Muscle layer of colon (tissue), 2 donors: ENCODE results near the gene USH2A.

Experiments used
- H3K27ac ChIP-seq: one replicate; pipeline ENCODE4 v1.7.0; 2013; ENCODE audit warnings: low read depth, mild to moderate bottlenecking, low read length, moderate library complexity
- H3K27me3 ChIP-seq, 2 donors: one replicate each; pipeline ENCODE4 v1.7.0; 2013; ENCODE audit warnings: low read length in 2 of 2, mild to moderate bottlenecking in 2 of 2; ENCODE audit not compliant: insufficient read depth in 2 of 2, control insufficient read depth in 1 of 2
- H3K36me3 ChIP-seq: one replicate; pipeline ENCODE4 v1.7.0; 2013; ENCODE audit warnings: mild to moderate bottlenecking, low read length; ENCODE audit not compliant: insufficient read depth
- H3K4me1 ChIP-seq: one replicate; pipeline ENCODE4 v1.7.0; 2013; ENCODE audit warnings: mild to moderate bottlenecking, low read length; ENCODE audit not compliant: insufficient read depth
- H3K4me3 ChIP-seq, 2 donors: one replicate each; pipeline ENCODE4 v1.7.0; 2013; ENCODE audit warnings: low read length in 2 of 2, low read depth in 1 of 2, mild to moderate bottlenecking in 1 of 2, moderate library complexity in 1 of 2
- H3K9ac ChIP-seq: one replicate; pipeline ENCODE4 v1.7.0; 2013; ENCODE audit warnings: low read length
- H3K9me3 ChIP-seq: one replicate; pipeline ENCODE4 v1.7.0; 2013; ENCODE audit warnings: mild to moderate bottlenecking, low read length
- donor health status: abdominal sarcoma.
- donor health status: Adenocarcinoma of cecum.

Gene USH2A

GRCh38 chr1:215986401-215986800 is 436.8 kb downstream of the USH2A start:
- H3K4me3 ChIP-seq: no peak overlapping the region

DNA sequence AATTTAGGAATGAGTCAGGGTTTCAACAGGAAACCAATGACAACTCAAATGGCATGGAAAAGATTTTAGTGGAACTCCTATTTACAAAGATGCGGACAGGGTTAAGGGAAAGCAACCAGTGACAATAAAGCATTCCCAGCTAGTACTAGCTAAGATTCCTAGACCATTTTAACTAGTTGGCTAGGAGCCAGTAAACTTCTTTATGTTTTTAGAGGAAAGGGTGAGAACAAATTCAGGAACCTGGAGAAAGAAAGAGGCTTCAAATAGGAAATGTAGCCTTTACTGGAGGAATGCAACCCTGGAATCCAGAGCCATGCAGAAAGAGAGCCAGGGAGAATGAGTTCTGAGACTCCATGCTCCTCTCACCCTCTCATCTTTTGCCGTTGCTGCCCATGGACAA is 439.6 kb downstream of the USH2A start:
- H3K27ac ChIP-seq: no peak overlapping the region
- no peak overlapping the region for H3K9ac ChIP-seq
- no peaks in the 10 kb centered on the region for H3K27me3 ChIP-seq
- no peaks in the 10 kb centered on the region for H3K4me1 ChIP-seq
- H3K36me3 ChIP-seq: no peaks in the 10 kb centered on the region
- no peak overlapping the region for H3K4me3 ChIP-seq
- no peaks in the 10 kb centered on the region for H3K9me3 ChIP-seq

More at GRCh38 chr1:215986401-215986800, 436.8 kb downstream of the USH2A start:
- no peaks in the 10 kb centered on the region for H3K9me3 ChIP-seq
- H3K27ac ChIP-seq: no peak overlapping the region
- no peaks in the 10 kb centered on the region for H3K27me3 ChIP-seq
- H3K4me1 ChIP-seq: no peaks in the 10 kb centered on the region
- H3K36me3 ChIP-seq: no peaks in the 10 kb centered on the region
- no peak overlapping the region for H3K9ac ChIP-seq

DNA sequence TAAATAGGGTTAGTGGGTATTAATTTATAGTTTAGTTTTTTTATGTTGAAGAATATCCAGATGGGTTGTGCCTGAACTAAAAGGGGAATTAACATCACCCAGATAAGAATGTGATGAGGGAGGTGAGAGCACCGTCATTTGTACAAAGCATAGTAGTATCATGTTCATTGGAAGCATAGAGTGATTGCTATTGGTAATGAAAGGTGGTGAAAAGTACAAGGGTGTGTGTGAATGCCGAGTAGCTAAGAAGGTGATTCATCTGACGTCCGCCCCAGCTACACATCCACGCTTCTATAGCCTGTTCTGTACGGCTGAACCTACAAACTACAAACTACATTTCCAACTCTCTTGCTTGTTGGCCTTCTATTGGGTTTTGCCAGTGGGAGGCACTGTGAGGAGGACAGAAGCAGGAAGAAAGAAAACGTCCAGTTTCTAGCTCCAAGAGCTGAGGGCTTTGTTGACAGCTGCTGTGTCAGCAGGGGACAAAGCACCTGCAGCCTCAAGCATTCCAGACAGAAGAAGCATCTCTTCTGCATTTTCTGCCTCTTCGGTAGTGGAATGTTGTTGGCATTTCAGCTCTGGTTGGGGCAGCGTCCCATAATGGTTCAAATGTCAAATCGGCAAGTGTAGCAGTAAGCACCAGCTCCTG is 451.3 kb downstream of the USH2A start:
- no peaks in the 10 kb centered on the region for H3K27me3 ChIP-seq
- no peaks in the 10 kb centered on the region for H3K9me3 ChIP-seq
- H3K4me3 ChIP-seq: no peak overlapping the region
- H3K4me1 ChIP-seq: peaks cover 8% of the 10 kb centered on the region
- H3K27ac ChIP-seq: no peak overlapping the region
- no peaks in the 10 kb centered on the region for H3K36me3 ChIP-seq
- H3K9ac ChIP-seq: no peak overlapping the region

DNA sequence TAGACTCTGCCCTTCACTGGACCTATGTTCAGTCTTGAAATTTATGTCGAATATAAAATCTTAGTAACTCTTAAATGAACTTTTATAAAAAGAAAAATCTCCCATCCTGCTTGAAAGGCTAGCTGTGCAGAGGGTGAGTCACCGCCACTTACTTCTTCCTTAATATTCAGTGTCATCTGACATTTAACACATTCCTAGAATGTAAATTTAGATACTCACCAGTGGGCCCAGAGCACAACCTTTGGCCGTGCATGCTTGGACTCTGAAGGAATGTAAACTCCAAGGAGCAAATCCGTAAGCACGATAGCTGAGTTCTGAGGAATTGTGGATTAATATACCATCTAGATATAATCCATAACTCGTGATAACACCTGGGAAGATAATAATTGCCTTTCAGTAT is 452.8 kb downstream of the USH2A start:
- Histone ChIP-seq H3K4me1 (peaks cover 8% of the 10 kb centered on the region), H3K4me3 (no peak overlapping the region), H3K9me3 (no peaks in the 10 kb centered on the region), H3K9ac (no peak overlapping the region), H3K27ac (no peak overlapping the region), H3K27me3 (no peaks in the 10 kb centered on the region), H3K36me3 (no peaks in the 10 kb centered on the region)

- H3K9ac ChIP-seq: no peak overlapping the region
- no peaks in the 10 kb centered on the region for H3K27me3 ChIP-seq
- H3K27ac ChIP-seq: no peak overlapping the region
- H3K9me3 ChIP-seq: no peaks in the 10 kb centered on the region
- H3K4me3 ChIP-seq: no peak overlapping the region
- H3K4me1 ChIP-seq: no peaks in the 10 kb centered on the region
- H3K36me3 ChIP-seq: no peaks in the 10 kb centered on the region
These were observed 459.6 kb downstream of the USH2A start for GRCh38 chr1:215963621-215964020.

DNA sequence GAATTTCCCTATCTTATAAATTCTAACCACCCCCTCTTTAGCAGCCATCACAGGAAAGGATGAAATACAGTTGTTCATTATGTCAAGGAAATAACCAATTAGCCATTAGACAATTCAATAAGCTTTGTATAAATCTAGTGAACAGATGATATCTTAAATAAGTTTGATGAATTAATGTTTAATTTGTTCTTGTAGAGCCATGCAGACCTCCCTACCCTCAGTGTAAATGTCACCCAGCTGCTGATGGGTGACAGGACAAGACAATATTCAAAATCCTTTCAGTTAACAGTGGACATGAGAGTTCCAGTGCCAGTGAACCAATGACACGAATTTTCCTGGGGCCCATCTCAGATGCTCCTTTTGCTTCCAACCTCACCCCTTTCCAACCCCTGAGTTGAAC is 460.2 kb downstream of the USH2A start:
- Histone ChIP-seq H3K27ac (no peak overlapping the region), H3K27me3 (no peaks in the 10 kb centered on the region), H3K9ac (no peak overlapping the region), H3K9me3 (no peaks in the 10 kb centered on the region), H3K4me3 (no peak overlapping the region), H3K36me3 (no peaks in the 10 kb centered on the region), H3K4me1 (no peaks in the 10 kb centered on the region)

GRCh38 chr1:215958841-215959240 is 464.4 kb downstream of the USH2A start:
- H3K4me3 ChIP-seq: no peak overlapping the region
- no peaks in the 10 kb centered on the region for H3K36me3 ChIP-seq
- no peak overlapping the region for H3K27ac ChIP-seq
- H3K9me3 ChIP-seq: no peaks in the 10 kb centered on the region
- H3K4me1 ChIP-seq: no peaks in the 10 kb centered on the region
- no peak overlapping the region for H3K9ac ChIP-seq
- no peaks in the 10 kb centered on the region for H3K27me3 ChIP-seq

DNA sequence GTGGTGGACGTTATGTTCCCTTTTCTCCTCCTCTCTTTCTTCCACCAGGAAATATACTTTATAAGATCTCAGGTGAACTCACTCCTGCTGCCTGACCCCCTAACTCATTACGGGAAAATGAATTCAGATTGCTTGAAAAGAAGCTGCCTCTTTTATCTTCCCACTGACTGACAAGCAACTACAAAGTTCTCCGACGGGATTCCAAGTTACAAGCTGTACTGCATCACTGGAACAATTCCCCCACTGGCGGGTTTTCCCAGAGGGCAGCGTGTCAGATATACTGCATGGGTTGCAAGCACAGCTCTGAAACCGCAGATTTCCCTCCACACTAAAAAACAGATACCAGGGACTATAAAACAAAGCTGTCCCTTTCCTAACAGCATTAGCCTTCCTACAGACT is 465.6 kb downstream of the USH2A start:
- Histone ChIP-seq H3K9me3 (no peaks in the 10 kb centered on the region), H3K36me3 (no peaks in the 10 kb centered on the region), H3K27me3 (no peaks in the 10 kb centered on the region), H3K9ac (no peak overlapping the region), H3K27ac (no peak overlapping the region), H3K4me3 (no peak overlapping the region), H3K4me1 (no peaks in the 10 kb centered on the region)

DNA sequence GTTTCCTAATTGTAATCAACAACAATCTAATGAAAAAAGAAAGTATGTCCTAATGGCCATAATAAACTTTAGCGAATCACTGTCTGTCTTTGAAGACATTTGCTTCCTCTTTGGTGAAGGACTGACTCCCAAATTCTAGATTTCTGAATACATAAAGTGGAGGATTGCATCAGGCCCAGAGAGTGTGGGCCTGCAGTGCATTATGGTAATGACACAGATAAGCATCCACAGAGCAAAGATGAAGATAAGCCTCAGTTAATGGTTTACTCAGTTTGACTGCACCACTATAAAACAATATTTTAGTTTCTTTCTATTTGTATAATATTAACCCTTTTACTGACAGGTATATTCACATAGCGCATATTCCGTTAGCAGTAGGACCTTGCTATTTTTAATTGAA is 490.7 kb downstream of the USH2A start:
- no peak overlapping the region for H3K27ac ChIP-seq
- H3K9ac ChIP-seq: no peak overlapping the region
- H3K4me1 ChIP-seq: no peaks in the 10 kb centered on the region
- no peaks in the 10 kb centered on the region for H3K36me3 ChIP-seq
- H3K4me3 ChIP-seq: no peak overlapping the region
- no peaks in the 10 kb centered on the region for H3K9me3 ChIP-seq
- no peaks in the 10 kb centered on the region for H3K27me3 ChIP-seq

GRCh38 chr1:215926670-215927069 is 496.6 kb downstream of the USH2A start:
- H3K4me3 ChIP-seq: no peak overlapping the region
- H3K9me3 ChIP-seq: no peaks in the 10 kb centered on the region
- H3K9ac ChIP-seq: no peak overlapping the region
- H3K27ac ChIP-seq: no peak overlapping the region
- no peaks in the 10 kb centered on the region for H3K27me3 ChIP-seq
- H3K36me3 ChIP-seq: no peaks in the 10 kb centered on the region
- no peaks in the 10 kb centered on the region for H3K4me1 ChIP-seq

- Histone ChIP-seq H3K27me3 (no peaks in the 10 kb centered on the region), H3K4me1 (no peaks in the 10 kb centered on the region), H3K36me3 (no peaks in the 10 kb centered on the region), H3K27ac (no peak overlapping the region), H3K4me3 (no peak overlapping the region), H3K9ac (no peak overlapping the region), H3K9me3 (no peaks in the 10 kb centered on the region)
These were observed 500.0 kb downstream of the USH2A start for GRCh38 chr1:215923129-215923824.

DNA sequence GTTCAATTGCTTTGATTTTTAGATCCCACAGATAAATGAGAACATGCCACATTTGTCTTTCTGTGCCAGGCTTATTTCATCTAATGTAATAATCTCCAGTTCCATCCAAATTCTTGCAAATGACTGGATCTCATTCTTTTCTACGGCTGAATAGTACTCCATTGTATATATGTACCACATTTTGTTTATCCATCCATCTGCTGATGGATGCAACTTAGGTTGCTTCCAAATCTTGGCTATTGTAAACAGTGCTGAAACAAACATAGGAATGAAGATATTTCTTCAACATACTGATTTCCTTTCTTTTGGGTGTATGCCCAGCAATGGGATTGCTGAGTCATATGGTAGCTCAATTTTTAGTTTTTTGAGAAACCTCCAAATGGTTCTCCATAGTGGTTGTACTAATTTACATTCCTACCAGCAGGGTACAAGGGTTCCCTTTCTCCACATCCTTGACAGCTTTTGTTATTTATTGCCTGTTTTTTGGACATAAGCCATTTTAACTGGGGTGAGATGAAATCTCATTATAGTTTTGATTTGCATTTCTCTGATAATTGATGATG is 511.8 kb downstream of the USH2A start:
- H3K9me3 ChIP-seq: no peaks in the 10 kb centered on the region
- H3K27ac ChIP-seq: no peak overlapping the region
- no peaks in the 10 kb centered on the region for H3K36me3 ChIP-seq
- no peaks in the 10 kb centered on the region for H3K27me3 ChIP-seq
- no peak overlapping the region for H3K4me3 ChIP-seq
- H3K4me1 ChIP-seq: no peaks in the 10 kb centered on the region
- H3K9ac ChIP-seq: no peak overlapping the region
